Limb (tissue), 2 donors: ENCODE measurements around the gene COA8.
A peak's percentile ranks its signal among the peaks of the same experiment; 100 is the strongest.

Source experiments
- DNase-seq, 2 donors: peaks; one replicate each; pipeline ENCODE4 v3.0.0-alpha.2; 2016; ENCODE audit errors: extremely low spot score in 2 of 2

Gene COA8, protein sequence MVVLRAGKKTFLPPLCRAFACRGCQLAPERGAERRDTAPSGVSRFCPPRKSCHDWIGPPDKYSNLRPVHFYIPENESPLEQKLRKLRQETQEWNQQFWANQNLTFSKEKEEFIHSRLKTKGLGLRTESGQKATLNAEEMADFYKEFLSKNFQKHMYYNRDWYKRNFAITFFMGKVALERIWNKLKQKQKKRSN

DNA sequence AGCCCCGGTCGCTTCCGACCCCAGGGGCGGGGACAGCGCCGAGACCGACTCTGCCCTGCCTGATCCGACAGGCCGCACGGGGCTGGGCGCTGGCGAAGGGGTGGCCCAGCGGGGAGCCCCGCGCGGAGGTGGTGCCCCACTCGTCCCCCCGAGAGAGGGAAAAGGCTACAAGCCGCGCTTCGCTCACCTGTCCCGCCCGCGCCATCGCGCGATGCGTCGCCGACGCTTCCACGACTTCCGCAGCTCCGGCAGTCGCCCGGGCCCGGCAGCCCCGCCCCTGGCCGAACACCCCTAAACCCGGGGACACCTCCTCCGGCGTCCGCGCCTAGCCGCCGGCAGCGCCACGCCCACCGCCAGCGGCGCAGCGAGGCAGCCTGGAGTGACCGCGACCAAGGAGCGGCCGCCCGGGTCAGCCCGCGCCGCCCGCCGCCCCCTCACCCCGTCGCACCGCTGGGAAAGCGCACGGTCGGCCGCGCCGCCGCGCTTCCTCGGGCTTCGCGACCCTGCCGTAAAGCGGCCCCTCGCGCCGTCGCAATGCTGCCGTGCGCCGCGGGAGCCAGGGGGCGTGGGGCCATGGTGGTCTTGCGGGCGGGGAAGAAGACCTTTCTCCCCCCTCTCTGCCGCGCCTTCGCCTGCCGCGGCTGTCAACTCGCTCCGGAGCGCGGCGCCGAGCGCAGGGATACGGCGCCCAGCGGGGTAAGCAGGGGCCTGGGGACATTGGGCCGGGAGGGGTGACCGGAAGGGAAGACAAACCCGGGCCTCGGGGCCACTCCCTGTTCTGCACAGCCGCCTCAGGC lies at the start of gene COA8, which contains the start of gene BAG5:
Gene COA8 (plus strand): TSS at position 532 of the 797 bp plus-strand sequence. CDS start 42 bp downstream, at position 574.
Gene BAG5 (minus strand): TSS at position 229 of the 797 bp plus-strand sequence. CDS start 1,493 bp downstream, outside the sequence.
- DNase-seq = peak; percentile 85 to 93

DNA sequence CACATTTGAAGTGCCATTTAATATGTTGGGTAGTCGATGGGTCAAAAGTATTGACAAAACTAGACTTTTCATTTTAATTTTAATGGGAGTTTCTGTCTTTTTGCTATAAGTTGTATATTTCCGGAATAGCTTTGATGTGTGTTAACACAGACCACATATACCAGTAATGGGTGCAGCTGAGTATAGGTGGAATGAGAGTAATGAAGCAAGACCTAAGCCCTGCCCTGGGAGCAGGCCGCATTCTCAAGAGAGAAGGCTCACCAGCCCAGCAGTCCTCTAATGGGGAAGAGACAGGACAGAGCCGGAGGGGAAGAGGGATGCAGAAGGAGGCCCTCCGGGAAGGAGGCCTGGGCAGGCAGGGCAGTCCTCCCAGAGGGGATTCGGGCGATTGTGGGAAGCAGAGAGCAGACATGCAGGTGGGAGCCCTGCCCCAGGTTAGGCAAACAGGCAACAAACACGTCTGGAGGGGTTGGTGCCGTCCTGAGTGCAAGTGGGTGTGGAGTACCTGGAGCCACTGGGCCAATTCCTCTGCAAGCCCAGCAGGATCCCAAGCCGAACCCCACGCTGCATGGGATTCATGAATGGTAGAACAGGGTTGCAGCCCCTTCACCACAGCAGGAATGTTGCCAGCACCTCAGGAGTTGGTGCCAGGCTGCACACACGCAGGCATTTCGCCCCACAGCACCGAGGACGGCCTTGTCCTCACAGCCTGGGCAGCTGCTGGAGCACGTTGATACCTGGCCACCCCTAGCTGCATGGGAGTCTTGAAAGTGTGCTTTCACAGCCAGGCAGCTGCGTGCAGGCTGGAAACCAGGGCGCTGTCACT lies 48.0 kb upstream of the COA8 start:
- no peak for DNase-seq

DNA sequence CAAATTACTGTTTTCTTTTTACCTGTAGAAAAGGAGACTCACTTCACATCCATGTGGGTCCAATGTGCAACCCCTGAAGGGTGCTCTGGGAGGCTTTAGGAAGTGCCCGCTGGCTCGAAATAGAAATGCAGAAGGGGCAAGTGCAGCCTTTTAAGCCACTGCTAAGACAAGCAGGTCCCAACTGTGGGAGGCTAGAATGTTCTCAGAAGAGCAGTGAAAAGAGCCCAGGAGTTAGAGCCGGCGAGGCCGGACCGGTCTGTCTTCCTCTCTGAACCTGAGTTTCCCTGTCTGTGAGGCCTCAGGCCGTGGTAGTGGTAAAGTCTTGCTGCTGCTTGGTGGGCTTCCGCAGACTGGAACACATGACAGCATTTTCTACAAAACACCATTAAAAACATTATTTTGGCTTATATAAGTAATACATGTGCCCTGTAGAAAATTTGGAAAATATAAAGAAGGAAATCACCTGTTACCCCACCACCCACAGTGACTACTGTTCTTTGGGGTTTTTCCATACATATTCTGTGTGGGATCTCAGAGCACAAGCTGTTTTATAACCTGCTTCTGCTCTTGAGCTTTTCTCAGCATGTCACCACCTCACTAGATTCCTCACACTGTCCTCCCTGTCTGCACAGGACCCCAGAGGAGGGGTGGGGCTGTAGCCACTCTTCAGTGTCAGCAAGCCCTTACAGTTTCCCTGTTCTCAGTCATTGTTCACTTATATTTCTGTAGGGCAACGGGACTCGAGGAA lies 46.2 kb upstream of the COA8 start:
- no peak for DNase-seq

DNA sequence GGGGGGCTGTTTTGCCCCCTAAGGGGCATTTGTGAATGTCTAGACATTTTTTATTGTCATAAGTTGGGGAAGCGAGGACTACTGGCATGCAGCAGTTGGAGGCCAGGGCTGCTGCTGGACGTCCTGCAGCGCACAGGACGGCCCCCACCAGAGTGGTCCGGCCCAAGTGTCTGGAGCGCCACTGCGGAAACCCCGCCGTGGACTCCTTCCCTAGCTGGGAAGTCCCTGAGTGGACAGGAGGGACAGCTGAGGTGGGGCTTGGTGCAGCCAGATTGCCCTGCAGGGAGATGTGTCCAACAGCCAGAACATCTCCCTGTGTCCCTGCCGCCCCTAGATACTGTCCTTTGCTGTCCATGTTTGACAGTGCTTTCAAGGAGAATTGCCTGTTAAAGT lies 45.6 kb upstream of the COA8 start:
- no peak for DNase-seq

DNA sequence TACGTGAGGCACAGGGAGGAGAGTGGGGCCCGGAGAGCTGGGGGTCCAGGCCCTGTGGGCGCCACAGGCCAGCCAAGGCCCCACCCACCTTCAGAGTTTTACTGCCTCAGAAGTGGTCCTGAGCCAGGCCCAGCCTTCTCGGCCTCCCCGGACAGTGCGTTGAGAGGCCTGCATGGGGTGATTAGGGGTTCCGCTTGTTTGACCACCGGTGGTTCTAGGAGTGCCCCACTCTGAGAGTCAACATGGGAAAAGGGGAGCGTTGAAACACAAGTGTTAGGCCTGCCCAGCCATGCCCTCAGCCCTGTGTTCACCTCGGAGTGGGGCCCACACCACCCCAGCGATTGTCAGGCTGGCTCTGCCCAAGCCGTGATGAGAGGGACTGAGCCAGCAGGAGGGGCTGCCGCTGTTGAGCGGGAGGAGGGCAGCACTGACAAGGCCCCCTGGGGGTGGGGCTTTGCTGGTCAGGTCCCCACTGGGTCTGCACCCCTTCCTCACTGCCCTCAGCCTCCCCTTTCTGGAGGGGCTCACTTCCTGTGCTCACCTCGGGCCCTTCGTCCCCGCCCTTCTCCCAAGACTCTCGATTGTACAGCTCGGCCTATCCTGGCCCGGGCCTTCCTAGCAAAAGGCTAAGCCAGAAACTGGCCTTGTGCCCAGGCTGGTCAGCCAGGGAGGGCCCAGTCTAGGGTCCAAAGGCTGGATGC lies 44.9 kb upstream of the COA8 start:
- peak in 1 of 2 donors; percentile 47 for DNase-seq

DNA sequence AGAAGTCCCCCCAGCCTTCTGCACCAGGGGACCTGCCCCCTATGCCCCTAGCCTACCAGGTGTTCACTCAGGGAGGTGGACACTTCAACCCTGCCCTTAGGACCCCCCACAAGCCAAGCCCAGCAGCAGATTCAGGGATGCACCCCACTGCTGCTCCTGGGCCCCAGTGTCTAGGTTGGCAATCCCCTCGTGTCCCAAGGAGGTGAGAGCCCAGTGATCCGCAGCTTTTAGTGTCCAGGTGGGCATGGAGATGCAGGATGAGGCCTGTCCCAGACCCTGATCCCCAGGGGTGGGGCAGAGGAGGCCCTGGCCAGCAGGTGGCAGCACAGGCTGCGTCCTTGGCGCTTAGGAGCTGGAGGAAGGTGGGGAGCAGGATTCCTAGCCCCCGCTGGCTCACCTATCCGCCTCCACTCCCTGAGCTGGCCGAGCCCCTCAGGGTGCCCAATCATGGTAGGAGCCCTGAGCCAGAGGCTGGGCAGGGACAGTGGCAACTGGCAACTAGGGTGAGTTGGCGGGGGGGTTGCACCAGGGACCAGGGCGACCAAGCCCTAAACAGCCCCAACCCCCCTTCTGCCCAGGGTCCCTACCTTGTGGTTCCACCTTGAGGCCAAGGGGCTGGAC lies 44.2 kb upstream of the COA8 start:
- DNase-seq = peak in 1 of 2 donors; percentile 72

DNA sequence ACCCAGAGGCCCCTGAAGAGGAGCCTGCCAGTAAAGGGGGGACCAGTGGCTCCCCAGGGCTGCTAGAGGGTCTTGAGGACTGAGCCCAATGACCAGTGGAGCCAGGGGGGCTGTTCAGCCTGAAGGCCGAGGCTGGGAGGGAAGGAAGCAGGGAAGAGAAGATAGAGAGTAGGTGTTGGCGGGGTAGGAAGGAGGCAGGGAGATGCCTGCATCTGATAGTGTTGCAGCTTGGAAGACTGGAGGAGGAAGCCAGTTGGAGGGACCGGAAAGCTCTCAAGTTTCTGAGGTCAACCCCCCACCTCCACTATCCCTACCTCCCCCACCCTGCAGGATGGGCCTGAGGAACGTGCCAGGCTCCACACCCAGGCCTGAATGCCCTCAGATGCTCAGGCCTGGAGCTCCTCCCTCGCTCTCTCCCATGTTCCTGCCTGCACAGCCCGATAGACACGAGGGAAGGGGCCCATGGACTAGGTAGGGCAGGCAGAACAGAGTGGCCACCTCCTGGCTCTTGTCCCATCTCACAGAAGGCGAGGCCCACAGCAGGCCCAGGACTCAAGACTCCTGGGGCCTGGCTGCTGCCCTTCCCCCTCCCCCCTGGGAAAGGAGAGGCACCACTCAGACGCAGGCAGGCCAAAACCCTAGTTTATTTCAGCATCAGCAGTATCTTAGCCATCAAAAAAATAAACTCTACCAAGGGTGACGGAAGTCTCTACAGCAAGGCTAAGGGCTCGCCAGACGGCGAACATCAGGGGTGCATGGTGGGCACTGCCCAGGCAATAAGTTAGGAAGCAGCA lies 43.5 kb upstream of the COA8 start:
- DNase-seq = no peak

DNA sequence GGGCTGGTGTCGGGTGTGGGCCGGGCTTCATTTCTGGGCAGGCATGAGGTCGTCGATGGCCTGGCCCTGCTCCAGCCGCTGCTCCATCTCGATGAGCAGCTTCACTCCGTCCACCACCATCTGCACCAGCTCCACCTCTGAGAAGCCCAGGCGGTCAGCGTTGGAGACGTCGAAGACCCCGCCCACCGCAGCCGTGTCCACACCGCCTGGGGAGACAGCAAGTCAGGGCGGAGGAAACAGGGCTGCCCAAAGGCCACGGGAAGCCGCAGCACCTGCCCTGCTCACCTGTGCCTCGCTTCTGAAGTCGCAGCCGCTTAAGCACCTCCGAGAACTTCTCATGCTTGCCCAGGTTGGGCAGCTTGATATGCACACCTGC lies 42.9 kb upstream of the COA8 start:
- peak in 1 of 2 donors; percentile 37 for DNase-seq

DNA sequence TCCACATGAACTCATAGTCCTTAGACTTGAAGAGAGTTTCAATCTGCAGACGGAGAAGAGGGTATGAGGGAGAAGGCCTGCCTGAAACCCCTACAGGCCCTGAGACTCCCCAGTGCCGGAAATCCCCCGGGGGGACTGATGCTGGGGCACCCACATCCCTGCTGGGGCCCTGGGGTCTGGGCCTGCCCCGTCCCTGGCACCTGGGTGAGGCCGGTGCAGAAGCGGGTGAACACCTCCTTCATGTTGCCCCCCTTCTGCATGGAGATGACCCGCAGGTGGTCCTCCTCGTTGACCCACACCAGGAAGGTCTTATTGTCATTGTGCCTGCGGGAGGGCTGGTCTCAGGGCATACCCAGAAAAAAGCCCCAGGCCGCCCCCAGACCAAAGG lies 42.5 kb upstream of the COA8 start:
- DNase-seq = peak in 1 of 2 donors; percentile 30

DNA sequence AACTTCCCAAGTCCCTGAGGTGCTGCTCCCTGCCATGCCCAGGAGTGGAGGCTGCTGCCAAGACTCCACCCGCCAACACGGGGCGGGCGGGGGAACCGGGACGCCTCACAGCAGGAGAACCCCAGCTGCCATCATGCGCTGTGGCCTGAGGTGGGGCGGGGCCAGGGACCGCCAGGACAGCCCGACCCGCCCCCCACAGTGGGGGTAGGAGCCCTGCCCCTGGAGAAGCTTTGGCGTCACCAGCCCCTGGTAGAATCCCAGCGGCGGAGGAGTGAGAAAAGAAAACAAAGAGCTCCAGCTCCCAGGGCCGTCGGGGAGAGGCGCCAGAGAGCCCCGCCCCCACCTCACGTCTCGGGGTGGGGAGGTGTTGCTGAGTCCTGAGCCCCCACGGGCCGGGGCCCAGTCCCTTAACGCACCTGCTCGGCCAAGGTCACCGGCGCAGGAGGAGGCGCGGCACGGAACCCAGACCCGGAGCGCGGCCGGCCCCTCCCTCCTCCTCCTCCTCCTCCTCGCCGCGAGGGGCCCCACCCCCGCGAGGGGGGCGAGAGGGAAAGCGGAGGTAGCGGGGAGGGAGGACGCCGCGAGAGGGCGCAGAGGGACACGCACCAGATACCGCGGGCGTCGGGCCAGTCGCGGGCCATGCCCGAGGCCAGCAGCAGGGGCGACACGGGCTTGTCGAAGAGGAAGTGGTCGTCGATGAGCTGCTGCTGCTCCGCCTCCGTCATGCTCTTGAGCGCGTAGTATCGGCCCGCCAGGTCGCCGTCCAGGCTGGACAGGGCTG lies 41.9 kb upstream of the COA8 start:
- peak; percentile 58 to 85 for DNase-seq

DNA sequence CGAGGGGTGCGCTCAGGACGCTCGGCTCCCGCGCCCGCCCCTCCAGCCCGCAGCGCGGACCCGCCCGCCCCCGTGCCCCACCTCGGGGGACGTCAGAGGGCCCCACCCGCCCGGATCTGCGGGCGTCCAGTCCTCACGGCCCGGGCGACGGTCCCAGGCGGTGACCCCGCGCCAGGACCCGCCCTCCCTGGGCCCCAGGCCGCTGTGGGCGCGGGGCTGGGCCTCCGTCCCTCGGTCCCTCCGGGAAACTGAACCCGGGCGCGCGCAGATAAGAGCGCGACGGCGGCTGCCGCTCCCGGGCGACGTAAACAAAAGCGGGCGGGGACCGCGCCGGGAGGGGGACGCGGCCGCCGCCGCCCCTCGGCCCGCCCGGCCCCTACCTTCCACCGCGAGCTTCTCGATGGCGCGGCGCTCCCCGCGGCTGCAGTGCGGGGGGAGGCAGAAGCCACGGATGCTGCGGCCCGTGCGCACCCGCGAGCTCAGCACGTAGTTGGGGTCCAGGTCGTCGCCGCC lies 41.3 kb upstream of the COA8 start:
- DNase-seq = no peak

DNA sequence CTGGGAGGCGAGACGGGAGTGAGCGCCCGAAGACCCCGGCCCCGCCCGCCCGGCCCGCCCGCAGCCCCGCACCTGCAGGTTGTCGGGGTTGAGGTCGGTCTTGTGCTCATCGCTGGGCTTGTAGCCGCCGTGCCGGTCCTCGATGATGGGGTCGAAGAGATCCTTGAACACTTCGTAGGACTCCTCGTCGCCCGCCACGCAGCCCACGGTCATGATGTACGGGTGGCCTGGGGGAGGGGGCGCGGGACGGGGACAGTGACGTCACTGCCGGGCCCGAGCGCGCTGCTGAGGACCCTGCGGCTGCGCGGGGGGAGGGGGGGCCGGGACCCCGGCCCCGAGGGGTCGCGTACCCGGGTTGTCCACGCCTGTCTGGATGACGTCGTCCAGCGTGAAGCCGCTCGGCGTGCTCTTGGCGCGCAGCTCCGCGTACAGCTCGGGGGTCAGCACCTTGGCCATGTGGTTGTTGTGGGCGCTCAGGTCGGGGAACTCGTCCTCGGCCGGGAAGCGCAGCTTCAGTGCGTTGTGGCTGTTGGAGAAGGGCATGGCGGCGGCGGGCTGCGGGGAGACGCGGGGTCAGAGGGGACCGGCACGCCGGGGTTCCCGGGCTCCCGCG lies 40.7 kb upstream of the COA8 start:
- peak in 1 of 2 donors; percentile 76 for DNase-seq

DNA sequence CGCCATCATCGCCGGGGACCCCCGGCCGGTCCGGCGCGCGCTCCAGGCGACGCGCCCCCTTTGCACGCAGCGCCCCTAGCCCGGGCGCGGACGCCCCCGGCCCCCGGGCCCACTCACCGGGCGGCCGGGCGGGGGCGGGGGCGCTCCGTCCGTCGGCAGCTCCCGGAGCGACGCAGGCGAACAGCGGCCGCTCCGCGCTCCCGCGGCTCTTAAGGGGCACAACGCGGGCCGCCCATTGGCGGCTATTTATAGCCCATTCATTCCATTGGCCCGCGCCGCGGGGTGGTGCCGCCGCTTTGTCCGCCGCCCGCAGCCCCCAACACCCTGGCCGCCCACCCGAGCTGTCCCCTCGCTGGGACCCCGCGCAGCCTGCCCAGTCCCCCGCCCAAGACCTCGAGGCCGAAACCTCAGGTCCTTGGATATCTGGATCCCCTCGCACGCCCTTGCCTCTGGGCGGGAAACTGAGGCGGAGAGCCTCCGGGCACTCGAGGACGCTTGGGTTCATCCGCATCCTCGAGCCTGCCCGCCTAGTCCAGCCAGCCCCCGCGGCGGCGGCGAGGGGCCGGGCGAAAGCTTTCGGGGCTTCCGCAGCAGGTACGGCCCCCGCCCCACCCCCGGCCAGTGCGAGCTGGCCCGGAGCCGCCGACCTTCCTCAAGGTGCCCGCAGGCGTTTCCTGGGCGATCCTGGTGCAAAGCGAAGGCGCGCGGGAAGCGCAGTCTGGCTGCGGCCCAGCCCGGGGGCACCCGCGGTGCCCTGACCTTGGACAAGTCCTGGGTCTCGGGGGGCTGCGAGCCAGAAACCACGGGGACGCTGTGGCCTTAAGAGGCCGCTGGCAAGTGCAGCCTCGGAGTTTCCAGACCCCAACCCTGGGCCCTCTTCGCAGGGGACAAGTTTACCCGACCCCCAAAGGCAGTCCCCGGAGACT lies 39.8 kb upstream of the COA8 start, which contains the start of gene CKB:
Gene CKB (minus strand): TSS at position 182 of the 926 bp plus-strand sequence. CDS start 337 bp downstream, outside the sequence.
- DNase-seq = peak; percentile 52 to 79

DNA sequence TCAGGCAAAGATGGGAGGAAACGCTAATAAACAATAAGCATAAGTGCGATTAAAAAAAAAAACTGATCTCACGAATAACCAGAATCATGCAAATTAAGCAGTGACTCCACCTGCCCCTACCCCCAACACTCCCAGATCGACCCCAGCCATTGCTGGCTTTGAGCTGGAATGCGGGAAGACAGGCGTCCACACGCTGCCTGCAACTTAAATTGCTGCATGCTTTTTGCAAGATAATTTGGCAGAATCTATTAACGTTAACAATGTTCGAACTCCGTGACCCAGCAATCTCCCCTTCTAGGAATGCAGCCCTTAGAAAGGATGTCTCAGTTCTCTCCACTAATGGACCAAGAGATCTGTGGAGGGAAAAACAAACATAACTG lies 39.2 kb upstream of the COA8 start:
- DNase-seq = no peak

DNA sequence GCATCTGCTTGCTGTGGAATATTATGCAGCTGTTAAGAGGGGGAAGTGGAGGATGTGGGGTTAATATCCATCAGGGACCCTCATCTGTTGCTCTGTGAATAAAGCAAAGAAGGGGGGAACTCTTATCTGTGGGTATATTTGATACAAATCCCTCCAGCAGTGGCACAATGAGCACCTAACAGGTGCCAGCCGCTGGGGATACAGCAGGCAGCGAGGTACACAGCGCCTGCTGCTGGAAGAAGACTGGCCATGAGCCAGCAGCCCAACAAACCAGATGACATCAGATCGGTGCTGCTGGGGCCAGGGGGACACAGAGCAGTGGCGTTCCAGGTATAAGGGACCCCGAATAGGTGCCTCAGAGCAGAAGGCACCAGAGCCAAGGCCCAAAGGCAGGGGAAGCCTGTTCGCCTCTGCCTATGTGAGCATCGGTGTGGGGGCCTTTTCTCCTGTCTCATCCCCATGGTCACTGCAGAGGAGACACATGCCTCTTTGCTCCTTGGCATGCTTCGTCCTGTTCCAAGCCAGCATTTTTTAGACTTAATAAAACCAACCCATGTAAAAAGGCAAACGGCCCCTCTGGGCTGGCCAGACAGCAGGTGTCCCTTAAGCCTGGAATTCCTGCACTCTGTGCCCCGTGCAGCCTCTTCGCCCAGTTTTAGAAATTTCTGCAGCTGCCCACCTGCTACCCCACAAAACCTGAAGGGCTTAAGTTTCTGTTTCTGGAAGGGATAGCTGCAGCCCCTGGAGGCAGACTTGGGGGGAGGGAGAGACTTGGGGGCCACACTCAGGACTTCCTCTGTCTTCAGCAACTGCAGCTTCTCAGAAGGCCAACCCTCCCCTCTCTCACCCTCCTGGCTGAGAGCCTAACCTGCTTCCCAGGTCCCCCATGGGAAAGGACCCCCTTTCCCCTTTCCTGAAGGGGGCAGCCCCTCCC lies 38.5 kb upstream of the COA8 start:
- no peak for DNase-seq
